ENCODE measurements around the gene WWC1. TPM values are rescaled to one million over a fixed set of nuclear protein-coding genes. Genes with fewer than 3 reads are reported as not detected.

The WWC1 gene
- total RNA-seq, 1 donor from 2014 or later = 48.6 TPM

DNA sequence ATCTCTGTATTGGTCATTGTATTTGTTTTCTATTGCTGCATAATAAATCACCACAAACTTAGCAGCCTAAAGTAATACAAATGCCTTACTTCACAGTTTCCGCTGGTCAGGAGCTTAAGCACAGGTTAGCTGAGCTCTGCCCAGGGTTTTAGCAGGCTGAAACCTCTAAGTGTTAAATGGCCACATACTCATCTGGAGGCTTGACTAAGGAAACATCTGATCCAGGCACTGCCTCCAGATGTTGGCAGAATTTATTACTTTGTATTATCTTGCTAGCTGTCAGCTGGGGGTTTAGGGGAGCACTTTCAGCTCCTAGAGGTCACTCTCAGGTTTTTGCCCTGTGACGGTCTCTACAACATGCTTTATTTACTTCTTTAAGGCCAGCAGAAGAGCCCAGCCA is 171.6 kb downstream of the WWC1 start:
- DNase-seq (ENCODE audit: low read depth) = no peak
- H3K27ac Mint-ChIP-seq (ENCODE audit: unreplicated experiment) = no peak overlapping the region
- no peak overlapping the region for H3K4me2 ChIP-seq (ENCODE audit: low read length)
- no peaks in the 10 kb centered on the region for H3K9me3 ChIP-seq (ENCODE audit: insufficient read depth, low read depth, low read length)
- no peak overlapping the region for H3K4me3 ChIP-seq (ENCODE audit: insufficient read depth, low read depth, low read length)
- no peaks in the 10 kb centered on the region for H3K4me1 ChIP-seq (ENCODE audit: insufficient read depth, low read length)
- no peaks in the 10 kb centered on the region for H3K79me2 ChIP-seq (ENCODE audit: insufficient read depth, low read length)
- H4K20me1 ChIP-seq (ENCODE audit: insufficient read depth, low read length) = no peaks in the 10 kb centered on the region
- no peak overlapping the region for H2AFZ ChIP-seq (ENCODE audit: low read depth, low read length)
- H3K36me3 ChIP-seq (ENCODE audit: insufficient read depth, low read length) = no peaks in the 10 kb centered on the region
- no peaks in the 10 kb centered on the region for H3K27me3 Mint-ChIP-seq (ENCODE audit: low read depth, unreplicated experiment)
- no peak overlapping the region for H3K9ac ChIP-seq (ENCODE audit: low read length)
- no peak overlapping the region for H3K27ac ChIP-seq (ENCODE audit: low read depth, low read length)
- no peaks in the 10 kb centered on the region for H3K9me3 Mint-ChIP-seq (ENCODE audit: unreplicated experiment)
- TF ChIP-seq CTCF (IDR thresholded peaks at IDR 0.05; ENCODE audit: insufficient read depth, low read depth, low read length) = no peak
- TF ChIP-seq EZH2 (IDR thresholded peaks at IDR 0.05; ENCODE audit: insufficient read depth, low read length) = no peak
- no peaks in the 10 kb centered on the region for H3K27me3 ChIP-seq (ENCODE audit: insufficient read depth, low read length)
- H3K36me3 Mint-ChIP-seq (ENCODE audit: low read depth, unreplicated experiment) = peaks cover 19% of the 10 kb centered on the region
- no peak for FAIRE-seq
- H3K4me1 Mint-ChIP-seq (ENCODE audit: low read depth, unreplicated experiment) = no peaks in the 10 kb centered on the region
- H3K4me3 Mint-ChIP-seq (ENCODE audit: unreplicated experiment) = no peak overlapping the region

DNA sequence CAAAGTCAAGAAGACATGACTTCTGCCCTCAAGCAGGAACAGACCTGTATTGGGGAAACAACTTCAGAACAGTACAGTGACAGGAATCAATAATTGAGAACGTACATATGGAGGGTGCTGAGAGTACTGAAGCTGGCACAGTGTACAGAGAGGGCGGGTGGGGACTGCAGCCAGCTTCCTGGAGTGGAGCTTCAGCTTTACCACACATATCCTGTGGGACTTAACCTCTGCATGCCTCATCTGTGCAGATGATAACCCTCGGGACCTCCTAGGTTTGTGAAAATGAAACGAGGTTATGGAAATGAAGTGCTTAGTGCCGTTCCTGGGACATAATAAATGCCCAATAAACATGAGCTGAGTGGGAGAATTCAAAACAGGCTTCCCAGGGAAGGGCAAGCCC is 172.8 kb downstream of the WWC1 start:
- no peaks in the 10 kb centered on the region for H3K79me2 ChIP-seq (ENCODE audit: insufficient read depth, low read length)
- no peaks in the 10 kb centered on the region for H4K20me1 ChIP-seq (ENCODE audit: insufficient read depth, low read length)
- no peak overlapping the region for H3K9ac ChIP-seq (ENCODE audit: low read length)
- TF ChIP-seq EZH2 (IDR thresholded peaks at IDR 0.05; ENCODE audit: insufficient read depth, low read length) (no peak), CTCF (IDR thresholded peaks at IDR 0.05; ENCODE audit: insufficient read depth, low read depth, low read length) (no peak)
- no peaks in the 10 kb centered on the region for H3K9me3 ChIP-seq (ENCODE audit: insufficient read depth, low read depth, low read length)
- no peak for DNase-seq (ENCODE audit: low read depth)
- Mint-ChIP-seq H3K36me3 (ENCODE audit: low read depth, unreplicated experiment) (peaks cover 19% of the 10 kb centered on the region), H3K9me3 (ENCODE audit: unreplicated experiment) (no peaks in the 10 kb centered on the region), H3K27me3 (ENCODE audit: low read depth, unreplicated experiment) (no peaks in the 10 kb centered on the region), H3K4me3 (ENCODE audit: unreplicated experiment) (no peak overlapping the region), H3K4me1 (ENCODE audit: low read depth, unreplicated experiment) (peaks cover 7% of the 10 kb centered on the region), H3K27ac (ENCODE audit: unreplicated experiment) (no peak overlapping the region)
- no peak overlapping the region for H2AFZ ChIP-seq (ENCODE audit: low read depth, low read length)
- H3K27me3 ChIP-seq (ENCODE audit: insufficient read depth, low read length) = no peaks in the 10 kb centered on the region
- no peak overlapping the region for H3K4me2 ChIP-seq (ENCODE audit: low read length)
- H3K27ac ChIP-seq (ENCODE audit: low read depth, low read length) = no peak overlapping the region
- no peak overlapping the region for H3K4me3 ChIP-seq (ENCODE audit: insufficient read depth, low read depth, low read length)
- FAIRE-seq = no peak
- H3K36me3 ChIP-seq (ENCODE audit: insufficient read depth, low read length) = no peaks in the 10 kb centered on the region
- peaks cover 8% of the 10 kb centered on the region for H3K4me1 ChIP-seq (ENCODE audit: insufficient read depth, low read length)

- Histone ChIP-seq H3K4me1 (ENCODE audit: insufficient read depth, low read length) (peaks cover 12% of the 10 kb centered on the region), H3K27me3 (ENCODE audit: insufficient read depth, low read length) (no peaks in the 10 kb centered on the region), H4K20me1 (ENCODE audit: insufficient read depth, low read length) (no peaks in the 10 kb centered on the region), H3K9ac (ENCODE audit: low read length) (no peak overlapping the region), H3K9me3 (ENCODE audit: insufficient read depth, low read depth, low read length) (no peaks in the 10 kb centered on the region), H3K27ac (ENCODE audit: low read depth, low read length) (no peak overlapping the region), H2AFZ (ENCODE audit: low read depth, low read length) (no peak overlapping the region), H3K36me3 (ENCODE audit: insufficient read depth, low read length) (no peaks in the 10 kb centered on the region), H3K4me3 (ENCODE audit: insufficient read depth, low read depth, low read length) (no peak overlapping the region), H3K4me2 (ENCODE audit: low read length) (no peak overlapping the region), H3K79me2 (ENCODE audit: insufficient read depth, low read length) (no peaks in the 10 kb centered on the region)
- Mint-ChIP-seq H3K9me3 (ENCODE audit: unreplicated experiment) (no peaks in the 10 kb centered on the region), H3K27ac (ENCODE audit: unreplicated experiment) (no peak overlapping the region), H3K27me3 (ENCODE audit: low read depth, unreplicated experiment) (no peaks in the 10 kb centered on the region), H3K4me1 (ENCODE audit: low read depth, unreplicated experiment) (peaks cover 11% of the 10 kb centered on the region), H3K36me3 (ENCODE audit: low read depth, unreplicated experiment) (peaks cover 20% of the 10 kb centered on the region), H3K4me3 (ENCODE audit: unreplicated experiment) (no peak overlapping the region)
- DNase-seq (ENCODE audit: low read depth) (no peak), FAIRE-seq (no peak)
- no peak for TF ChIP-seq EZH2 (IDR thresholded peaks at IDR 0.05; ENCODE audit: insufficient read depth, low read length)
- no peak for TF ChIP-seq CTCF (IDR thresholded peaks at IDR 0.05; ENCODE audit: insufficient read depth, low read depth, low read length)
Observed at GRCh38 chr5:168464641-168465040, 173.2 kb downstream of the WWC1 start.
